Gastroesophageal sphincter (tissue), 3 donors: ENCODE results near the gene PSMB5.

Experiments used
- CTCF ChIP-seq, 4 experiments: fragments of 200-600 bp in 2 of 4; fragments of 450-650 bp in 2 of 4; sonication (generic) in 1 of 4; IDR thresholded peaks; one replicate each; pipeline ENCODE4 v1.5.1; 2017 to 2019; ENCODE audit warnings: antibody characterized with exemption in 4 of 4, mild to moderate bottlenecking in 2 of 4, moderate library complexity in 2 of 4
- POLR2A ChIP-seq, 2 donors: fragments of 450-650 bp; IDR thresholded peaks; one replicate each; pipeline ENCODE4 v1.6.1; 2017; ENCODE audit warnings: antibody characterized with exemption in 2 of 2, mild to moderate bottlenecking in 2 of 2, moderate library complexity in 1 of 2
- POLR2AphosphoS5 ChIP-seq: sonication (generic); formaldehyde crosslinking; IDR thresholded peaks from one replicate; pipeline ENCODE4 v1.6.1; 2017; ENCODE audit warnings: antibody characterized with exemption

DNA sequence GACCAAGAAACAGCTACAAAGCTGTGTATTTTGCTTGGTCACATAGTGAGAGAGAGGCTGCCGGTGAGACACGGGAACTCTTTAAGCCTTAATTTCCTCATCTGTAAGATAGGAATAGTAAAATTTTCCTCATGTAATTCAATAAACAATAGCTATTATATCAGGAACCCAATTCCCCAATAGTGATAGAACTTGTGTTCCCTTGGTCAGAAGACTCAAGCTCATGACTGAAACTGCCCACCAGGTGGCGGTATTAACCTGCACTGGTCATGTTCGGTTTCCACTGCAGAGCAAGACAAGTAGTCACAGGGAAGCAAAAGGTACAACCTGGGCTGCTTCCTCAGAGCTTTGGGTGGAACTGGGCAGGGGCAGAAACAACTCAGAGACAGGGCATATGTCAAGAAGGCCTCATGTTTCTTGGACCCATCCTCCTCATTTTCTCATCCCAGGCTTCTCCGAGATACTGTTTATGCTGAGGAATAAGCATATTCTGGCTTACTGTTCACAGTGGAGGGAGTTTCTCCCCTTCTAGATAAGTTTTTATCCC, 48.1 kb downstream of the PSMB5 start:
- TF ChIP-seq CTCF (IDR thresholded peaks at IDR 0.05), result peak; percentile 85 to 94 (median 91)
- TF ChIP-seq POLR2AphosphoS5, result no peak
- no peak for TF ChIP-seq POLR2A (IDR thresholded peaks at IDR 0.05)
